Lung (tissue), 12 donors: ENCODE data around the gene SLC25A41. TPM values are rescaled to one million over a fixed set of nuclear protein-coding genes. Genes with fewer than 3 reads are reported as not detected.

Experiments
- ATAC-seq: fragments of 200-7000 bp; cut with Tn5 transposase; one replicate; pipeline ENCODE4 v1.9.1; 2020; ENCODE audit warnings: moderate number of reproducible peaks; ENCODE audit not compliant: insufficient read depth, low FRiP score
- DNase-seq, 3 donors: peaks; one replicate each; pipeline ENCODE4 v3.0.0-alpha.2; 2013 to 2017
- H3K27ac ChIP-seq, 2 donors: one replicate each; pipeline ENCODE4 v1.5.1; 2013; ENCODE audit warnings: mild to moderate bottlenecking in 2 of 2, moderate library complexity in 2 of 2, control low read depth in 1 of 2, inconsistent platforms in 1 of 2, low read depth in 1 of 2, low read length in 1 of 2
- H3K27me3 ChIP-seq, 3 donors: one replicate each; pipeline ENCODE4 v1.5.1; 2013; ENCODE audit warnings: low read length in 2 of 3; ENCODE audit not compliant: control insufficient read depth in 3 of 3, insufficient read depth in 3 of 3
- H3K36me3 ChIP-seq, 4 donors: one replicate each; pipeline ENCODE4 v1.5.1; 2013; ENCODE audit warnings: low read length in 4 of 4, mild to moderate bottlenecking in 1 of 4, moderate library complexity in 1 of 4; ENCODE audit not compliant: control insufficient read depth in 4 of 4, insufficient read depth in 4 of 4
- H3K4me1 ChIP-seq, 5 donors: one replicate each; pipeline ENCODE4 v1.5.1; 2013; ENCODE audit warnings: low read length in 5 of 5, mild to moderate bottlenecking in 2 of 5, moderate library complexity in 1 of 5; ENCODE audit not compliant: control insufficient read depth in 5 of 5, insufficient read depth in 5 of 5
- H3K4me3 ChIP-seq: one replicate; pipeline ENCODE4 v1.5.1; 2013; ENCODE audit warnings: mild to moderate bottlenecking, control low read depth, moderate library complexity
- H3K9ac ChIP-seq, 2 donors: one replicate each; pipeline ENCODE4 v1.5.1; 2013; ENCODE audit warnings: low read length in 2 of 2, control low read depth in 1 of 2; ENCODE audit not compliant: insufficient read depth in 1 of 2
- H3K9me3 ChIP-seq, 4 donors: one replicate each; pipeline ENCODE4 v1.5.1; 2013; ENCODE audit warnings: low read length in 3 of 4, mild to moderate bottlenecking in 1 of 4, moderate library complexity in 1 of 4; ENCODE audit not compliant: control insufficient read depth in 4 of 4, insufficient read depth in 3 of 4
- WGBS, 2 donors: extraction: QIAGEN DNeasy Blood & Tissue Kit; methylation state at CpG; one replicate each; pipeline ENCODE4 v1.1.7; 2013; 5-methylcytosine and 5-hydroxymethylcytosine counted together
- polyA plus RNA-seq, 2 donors: library from polyadenylated mRNA; stranded (reverse); fragments of 200-250 nt; gene quantifications; one replicate each; pipeline ENCODE4 v1.2.1, GENCODE V29; 2013
- total RNA-seq, 2 donors: library from RNA; depleted of rRNA in 1 of 2; stranded (reverse); fragments of >200 nt in 1 of 2; gene quantifications; one replicate each; pipeline ENCODE4 v1.2.1, GENCODE V29; 2014 to 2021
- TF ChIP-seq, protein P1 (sequence below): IDR thresholded peaks from 2 replicates; pipeline ENCODE4 v1.5.1; 2012; ENCODE audit warnings: mild to moderate bottlenecking; ENCODE audit errors: control extremely low read depth, extremely low read depth
- donor health status: control.
- donor health status: control.
- donor health status: Bipolar disorder and iron deficiency.
- donor health status: healthy.
- donor health status: DM: yes; HTN: yes; CAD: no.

The SLC25A41 gene
- total and polyA plus RNA-seq, 4 donors, result 0.10 to 0.43 (median 0.28) TPM; not detected in 1

DNA sequence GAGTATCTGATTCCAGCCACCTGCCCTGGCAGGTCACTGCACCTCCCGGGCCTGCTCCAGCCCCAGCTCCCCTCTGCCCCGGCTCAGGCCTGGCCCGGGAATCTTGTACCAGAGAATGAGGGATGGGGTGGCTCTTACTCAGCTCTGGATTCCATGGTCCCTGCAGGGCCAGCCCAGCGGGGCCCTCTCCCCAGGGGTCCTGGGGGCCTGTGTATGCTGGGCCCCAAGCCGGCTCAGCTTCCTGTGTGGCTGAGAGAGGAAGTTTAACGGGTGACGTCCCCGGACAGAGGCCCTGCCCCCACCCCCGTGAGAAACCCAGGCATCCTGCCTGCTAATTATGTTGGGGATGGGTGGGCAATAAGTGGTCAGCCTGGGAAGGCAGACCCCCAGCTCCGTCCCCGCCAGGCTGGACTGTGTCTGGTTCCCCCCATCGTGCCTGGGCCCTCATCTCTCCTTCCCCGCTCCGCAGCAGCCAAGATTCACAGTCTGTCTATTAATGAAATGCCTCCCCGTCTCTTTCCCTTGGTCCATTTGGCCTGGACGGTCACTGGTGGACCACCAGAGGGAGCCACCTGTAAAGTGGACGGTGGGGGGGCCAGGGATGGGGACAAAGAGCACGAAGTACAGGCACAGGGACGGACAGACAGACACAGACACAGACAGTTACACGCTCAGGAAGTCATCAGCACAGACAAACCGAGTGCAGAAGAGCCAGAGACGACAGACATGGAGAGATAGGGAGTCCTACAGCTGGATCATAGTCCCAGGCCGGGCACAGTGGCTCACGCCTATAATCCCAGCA, 48.2 kb upstream of the SLC25A41 start, which contains the start of gene DENND1C:
DENND1C (minus strand) TSS at position 247 of the 802 bp plus-strand sequence; CDS start at position 155, 92 bp downstream.
- Histone ChIP-seq H3K9ac (no peak within 1 kb of the TSS), H3K4me1 (peaks cover 0 to 1% (median 0%) of the 10 kb centered on the region in 5 donors), H3K36me3 (no peaks in the 10 kb centered on the region), H3K4me3 (no peak within 1 kb of the TSS), H3K27ac (peak within 1 kb of the TSS in 1 of 2 donors; percentile 64), H3K27me3 (peaks cover 0 to 3% (median 0%) of the 10 kb centered on the region in 3 donors), H3K9me3 (peaks cover 0 to 2% (median 0%) of the 10 kb centered on the region in 4 donors)
- TF ChIP-seq, protein P1, sequence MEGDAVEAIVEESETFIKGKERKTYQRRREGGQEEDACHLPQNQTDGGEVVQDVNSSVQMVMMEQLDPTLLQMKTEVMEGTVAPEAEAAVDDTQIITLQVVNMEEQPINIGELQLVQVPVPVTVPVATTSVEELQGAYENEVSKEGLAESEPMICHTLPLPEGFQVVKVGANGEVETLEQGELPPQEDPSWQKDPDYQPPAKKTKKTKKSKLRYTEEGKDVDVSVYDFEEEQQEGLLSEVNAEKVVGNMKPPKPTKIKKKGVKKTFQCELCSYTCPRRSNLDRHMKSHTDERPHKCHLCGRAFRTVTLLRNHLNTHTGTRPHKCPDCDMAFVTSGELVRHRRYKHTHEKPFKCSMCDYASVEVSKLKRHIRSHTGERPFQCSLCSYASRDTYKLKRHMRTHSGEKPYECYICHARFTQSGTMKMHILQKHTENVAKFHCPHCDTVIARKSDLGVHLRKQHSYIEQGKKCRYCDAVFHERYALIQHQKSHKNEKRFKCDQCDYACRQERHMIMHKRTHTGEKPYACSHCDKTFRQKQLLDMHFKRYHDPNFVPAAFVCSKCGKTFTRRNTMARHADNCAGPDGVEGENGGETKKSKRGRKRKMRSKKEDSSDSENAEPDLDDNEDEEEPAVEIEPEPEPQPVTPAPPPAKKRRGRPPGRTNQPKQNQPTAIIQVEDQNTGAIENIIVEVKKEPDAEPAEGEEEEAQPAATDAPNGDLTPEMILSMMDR, result no peak
- DNase-seq, result no peak
- 22 to 29% methylated on average over 24 of the region's 24 CpGs for WGBS, 2 donors
- ATAC-seq, result peak; percentile 53

DNA sequence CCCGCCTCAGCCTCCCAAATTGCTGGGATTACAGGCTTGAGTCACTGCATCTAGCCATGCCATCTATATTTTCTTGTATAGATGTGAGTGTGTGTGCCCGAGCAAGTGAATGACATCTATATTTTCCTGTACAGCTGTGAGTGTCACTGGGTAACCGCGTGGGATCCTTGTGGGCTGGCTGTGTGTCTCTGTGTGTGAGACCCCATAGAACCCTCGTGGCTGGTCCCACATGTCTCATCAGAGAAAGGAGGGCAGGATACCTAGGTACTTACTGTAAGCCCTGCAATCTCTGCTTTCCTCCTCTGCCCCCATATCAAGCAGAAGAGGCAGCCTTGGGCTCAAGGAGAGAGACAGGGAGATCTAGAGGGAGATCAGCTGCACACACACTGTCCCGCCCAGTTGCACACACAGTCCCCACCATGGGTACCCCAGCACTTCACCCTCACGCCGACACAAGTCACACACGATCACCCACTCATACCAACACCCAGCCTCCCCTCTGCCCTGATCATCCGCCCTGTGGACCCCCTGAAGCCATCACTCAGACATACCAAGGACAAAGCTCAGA, 47.4 kb upstream of the SLC25A41 start:
- DNase-seq (no peak), ATAC-seq (no peak)
- Histone ChIP-seq H3K27ac (no peak overlapping the region), H3K36me3 (no peaks in the 10 kb centered on the region), H3K27me3 (peaks cover 0 to 4% (median 3%) of the 10 kb centered on the region in 3 donors), H3K9ac (no peak overlapping the region), H3K4me1 (peaks cover 0 to 5% (median 0%) of the 10 kb centered on the region in 5 donors), H3K9me3 (peaks cover 0 to 2% (median 0%) of the 10 kb centered on the region in 4 donors), H3K4me3 (no peak overlapping the region)
- TF ChIP-seq, protein P1, result no peak
- 56 to 67% methylated on average over 10 of the region's 10 CpGs for WGBS, 2 donors

DNA sequence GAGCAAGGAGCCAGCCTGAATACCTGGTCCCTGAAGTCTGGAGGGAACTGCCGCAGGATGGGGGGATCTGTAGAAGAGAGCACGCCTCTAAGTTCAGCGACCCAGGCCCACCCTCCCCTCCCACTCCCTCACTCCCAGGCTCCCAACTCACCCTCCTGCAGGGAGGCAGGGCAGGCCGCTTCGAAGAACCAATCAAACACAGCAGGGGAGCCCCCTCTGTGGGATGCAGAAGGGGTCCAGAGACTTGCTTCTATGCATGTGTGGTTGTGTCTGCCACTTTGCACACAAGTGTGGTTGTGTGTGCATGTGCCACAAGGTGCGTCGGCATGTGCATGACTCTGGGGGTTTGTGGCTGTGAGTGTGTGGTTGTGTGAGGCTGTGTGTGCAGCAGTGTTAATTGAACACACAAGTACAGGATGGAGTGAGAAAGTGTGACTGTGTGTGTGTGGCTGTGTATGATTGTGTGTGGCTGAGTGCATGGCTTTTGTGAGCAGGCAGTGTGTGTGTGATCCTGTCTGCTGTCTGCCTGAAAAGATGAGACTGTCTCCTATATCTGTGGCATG, 46.4 kb upstream of the SLC25A41 start:
- H3K9ac ChIP-seq, result no peak overlapping the region
- H3K36me3 ChIP-seq, result no peaks in the 10 kb centered on the region
- ATAC-seq (no peak), DNase-seq (no peak)
- H3K9me3 ChIP-seq, result peaks cover 0 to 2% (median 0%) of the 10 kb centered on the region in 4 donors
- WGBS, 2 donors, result 63 to 68% methylated on average over 7 of the region's 7 CpGs
- no peak overlapping the region for H3K27ac ChIP-seq
- peaks cover 0 to 11% (median 7%) of the 10 kb centered on the region in 3 donors for H3K27me3 ChIP-seq
- TF ChIP-seq, protein P1, result no peak
- H3K4me1 ChIP-seq, result peaks cover 0 to 8% (median 0%) of the 10 kb centered on the region in 5 donors
- no peak overlapping the region for H3K4me3 ChIP-seq
